22Rv1 (cell line): ENCODE data around the gene RAPGEF3.

Experiments used
- CTCF ChIP-seq: fragments of 450-650 bp; IDR thresholded peaks from 2 replicates; pipeline ENCODE4 v1.5.1; 2017; ENCODE audit warnings: mild to moderate bottlenecking
- ZFX ChIP-seq: fragments of 450-650 bp; IDR thresholded peaks from 2 replicates; pipeline ENCODE4 v1.6.1; 2017; ENCODE audit warnings: antibody characterized with exemption, borderline replicate concordance

GRCh38 chr12:47802312-47802711, 43.6 kb upstream of the RAPGEF3 start:
- TF ChIP-seq CTCF (peak; percentile 31), ZFX (no peak)
